Activated CD8-positive, alpha-beta T cell treated with anti-CD3 and anti-CD28 coated beads for 36 hours (primary cell): ENCODE results near the gene ZNF576. TPM values are rescaled to one million over a fixed set of nuclear protein-coding genes. Genes with fewer than 3 reads are reported as not detected.
"Not testable (repeated sequence)": the region's sequence is repeated elsewhere in the genome, so short reads cannot be mapped to it uniquely, and the experiment has no call there.

Source experiments
- ATAC-seq: fragments of 200-7000 bp; cut with Tn5 transposase; one replicate; pipeline ENCODE4 v1.10.0; 2021; ENCODE audit warnings: mild to moderate bottlenecking, moderate library complexity
- CTCF ChIA-PET: fragments of 350-600 bp; sonication (Branson Sonifier 250); formaldehyde crosslinking; loops from one replicate; lab custom pipeline; 2021; ENCODE audit warnings: antibody characterized with exemption; lab: Charles Lee
- POLR2A ChIA-PET: fragments of 350-600 bp; sonication (Branson Sonifier 250); formaldehyde crosslinking; loops from one replicate; lab custom pipeline; 2021; ENCODE audit warnings: antibody characterized with exemption; lab: Charles Lee
- DNase-seq: peaks from one replicate; pipeline ENCODE4 v3.0.0-alpha.2; 2020
- H3K27ac Mint-ChIP-seq: one replicate; pipeline ENCODE4 v1.8.0; 2021; ENCODE audit warnings: mild to moderate bottlenecking, mixed read lengths
- H3K27me3 Mint-ChIP-seq: one replicate; pipeline ENCODE4 v1.8.0; 2021; ENCODE audit warnings: mixed read lengths
- H3K36me3 Mint-ChIP-seq: one replicate; pipeline ENCODE4 v1.8.0; 2021; ENCODE audit warnings: low read depth, mixed read lengths
- H3K4me1 Mint-ChIP-seq: one replicate; pipeline ENCODE4 v1.8.0; 2021; ENCODE audit warnings: low read depth, mixed read lengths
- H3K4me3 Mint-ChIP-seq: one replicate; pipeline ENCODE4 v1.8.0; 2021; ENCODE audit warnings: mild to moderate bottlenecking, moderate library complexity, mixed read lengths
- H3K9me3 Mint-ChIP-seq: one replicate; pipeline ENCODE4 v1.8.0; 2021; ENCODE audit warnings: mixed read lengths
- CTCF ChIP-seq: fragments of 200-600 bp; IDR thresholded peaks from one replicate; pipeline ENCODE4 v1.8.0; 2022; ENCODE audit warnings: antibody characterized with exemption, mild to moderate bottlenecking
- intact Hi-C: fragments of 100-400 bp; cut with micrococcal nuclease; formaldehyde crosslinking; loops from one replicate; pipeline ENCODE4 v1.10.0; 2022
- total RNA-seq, 2 experiments: library from RNA; stranded (reverse); gene quantifications; one replicate each; pipeline ENCODE4 v1.2.3, GENCODE V29; 2021

The ZNF576 gene, protein sequence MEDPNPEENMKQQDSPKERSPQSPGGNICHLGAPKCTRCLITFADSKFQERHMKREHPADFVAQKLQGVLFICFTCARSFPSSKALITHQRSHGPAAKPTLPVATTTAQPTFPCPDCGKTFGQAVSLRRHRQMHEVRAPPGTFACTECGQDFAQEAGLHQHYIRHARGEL
- 10 to 100 TPM in 1 of 2 experiments, 1 to 10 TPM in 1; 8.8 to 12.2 TPM for total RNA-seq

DNA sequence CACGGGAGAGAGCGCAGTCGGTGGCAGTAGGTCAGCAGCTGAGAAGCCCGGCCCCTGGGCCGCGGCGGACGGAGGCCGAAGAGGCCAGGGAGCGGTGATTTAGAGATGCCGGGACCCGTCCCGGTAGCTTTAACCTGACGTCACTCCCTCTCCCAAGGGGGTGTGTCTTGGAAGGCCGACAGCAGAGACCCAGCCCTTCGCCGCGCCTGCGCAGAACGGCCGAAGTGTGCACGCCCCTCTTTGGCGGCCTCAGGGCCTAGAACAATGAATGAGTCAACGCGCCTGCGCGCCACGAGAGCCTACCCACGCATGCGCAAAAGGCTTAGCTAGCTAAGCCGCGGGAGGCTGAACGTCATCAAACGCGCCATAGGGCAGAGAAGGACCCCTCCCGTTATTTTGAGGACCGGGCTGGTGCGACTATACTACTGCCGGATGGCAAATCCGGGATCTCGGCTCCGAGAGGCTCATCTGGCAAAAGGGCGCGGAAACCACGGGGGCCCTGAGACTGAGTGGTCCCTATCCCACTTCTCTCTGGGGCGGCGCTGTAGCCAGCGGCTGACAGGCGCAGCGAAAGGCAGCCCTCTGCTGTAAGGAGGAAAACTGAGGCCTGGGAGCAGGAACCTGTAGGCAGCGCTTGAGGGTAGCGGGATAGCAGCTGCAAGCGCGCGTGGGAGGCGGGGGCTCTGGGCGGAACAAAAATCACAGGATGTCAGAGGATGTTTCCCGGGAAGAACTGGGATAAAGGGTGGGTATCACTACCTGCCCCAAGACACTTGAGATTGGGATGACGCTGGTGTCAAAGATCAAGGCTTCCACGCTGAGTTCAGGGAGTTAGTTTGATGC is at the start of gene ZNF576, which contains the start of gene IRGQ:
ZNF576 (plus strand) TSS at position 597 of the 843 bp plus-strand sequence. CDS start 514 bp downstream, outside the sequence.
IRGQ (minus strand) TSS at position 136 of the 843 bp plus-strand sequence. CDS start 796 bp downstream, outside the sequence.
- TF ChIP-seq CTCF: no peak

DNA sequence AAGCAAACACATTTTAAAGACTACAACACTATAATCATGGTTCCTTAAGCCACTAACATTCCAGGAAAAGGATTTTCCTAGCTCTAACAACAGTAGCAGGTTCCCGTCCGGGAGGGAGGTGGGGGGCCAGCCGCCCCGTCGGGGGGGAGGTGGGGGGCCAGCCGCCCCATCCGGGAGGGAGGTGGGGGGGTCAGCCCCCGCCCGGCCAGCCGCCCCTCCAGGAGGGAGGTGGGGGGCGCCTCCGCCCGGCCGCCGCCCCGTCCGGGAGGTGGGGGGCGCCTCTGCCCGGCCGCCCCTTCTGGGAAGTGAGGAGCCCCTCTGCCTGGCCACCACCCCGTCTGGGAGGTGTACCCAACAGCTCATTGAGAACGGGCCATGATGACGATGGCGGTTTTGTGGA is 48.5 kb upstream of the ZNF576 start:
- H3K9me3 Mint-ChIP-seq, H3K4me1 Mint-ChIP-seq, H3K27me3 Mint-ChIP-seq, ATAC-seq, intact Hi-C loops, DNase-seq, CTCF ChIA-PET, H3K4me3 Mint-ChIP-seq, POLR2A ChIA-PET, H3K27ac Mint-ChIP-seq: not testable (repeated sequence)
- peaks cover 12% of the 10 kb centered on the region for H3K36me3 Mint-ChIP-seq

More for the DNA sequence above, at the start of gene ZNF576, which contains the start of gene IRGQ:
- peak within 1 kb of the TSS; percentile 98 for H3K27ac Mint-ChIP-seq
- peak; percentile 100 for DNase-seq
- no peaks in the 10 kb centered on the region for H3K27me3 Mint-ChIP-seq
- H3K9me3 Mint-ChIP-seq: no peaks in the 10 kb centered on the region
- CTCF ChIA-PET: interaction anchor here (0.9 to 12.2 kb wide), 12 partner anchors 11 to 214 kb away, joined by 3 to 188 read pairs (median 12); partner anchors contain the start of genes PINLYP, XRCC1 and ZNF575
- intact Hi-C loops: loop anchor here (5.0 to 10.0 kb wide), 3 partner anchors 34 to 149 kb away; partner anchors contain the start of gene ZNF575
- peaks cover 20% of the 10 kb centered on the region for H3K36me3 Mint-ChIP-seq
- ATAC-seq: peak; percentile 84
- POLR2A ChIA-PET: interaction anchor here (0.6 to 4.2 kb wide), 14 partner anchors 10 to 132 kb away, joined by 3 to 24 read pairs (median 4); partner anchors contain the start of genes PINLYP, XRCC1 and ZNF575
- H3K4me3 Mint-ChIP-seq: peak within 1 kb of the TSS; percentile 86
- peaks cover 26% of the 10 kb centered on the region for H3K4me1 Mint-ChIP-seq

DNA sequence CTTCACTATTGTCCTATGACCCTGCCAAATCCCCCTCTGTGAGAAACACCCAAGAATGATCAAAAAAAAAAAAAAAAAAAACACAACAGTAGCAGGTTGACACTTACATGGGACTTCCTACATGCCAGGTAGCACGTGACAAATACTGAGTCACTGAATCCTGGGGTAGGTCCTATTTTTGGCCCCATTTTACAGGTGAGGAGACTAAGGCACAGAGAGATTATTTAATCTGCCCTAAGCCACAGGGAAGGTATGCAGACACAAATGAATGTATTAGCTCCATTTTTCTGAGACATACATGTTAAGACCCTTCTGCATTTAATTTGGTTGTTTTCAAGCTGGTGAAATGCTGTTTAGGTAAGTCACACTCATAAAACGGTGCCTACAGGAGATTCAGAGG is 47.7 kb upstream of the ZNF576 start:
- peak overlapping the region; percentile 46 for H3K27ac Mint-ChIP-seq

DNA sequence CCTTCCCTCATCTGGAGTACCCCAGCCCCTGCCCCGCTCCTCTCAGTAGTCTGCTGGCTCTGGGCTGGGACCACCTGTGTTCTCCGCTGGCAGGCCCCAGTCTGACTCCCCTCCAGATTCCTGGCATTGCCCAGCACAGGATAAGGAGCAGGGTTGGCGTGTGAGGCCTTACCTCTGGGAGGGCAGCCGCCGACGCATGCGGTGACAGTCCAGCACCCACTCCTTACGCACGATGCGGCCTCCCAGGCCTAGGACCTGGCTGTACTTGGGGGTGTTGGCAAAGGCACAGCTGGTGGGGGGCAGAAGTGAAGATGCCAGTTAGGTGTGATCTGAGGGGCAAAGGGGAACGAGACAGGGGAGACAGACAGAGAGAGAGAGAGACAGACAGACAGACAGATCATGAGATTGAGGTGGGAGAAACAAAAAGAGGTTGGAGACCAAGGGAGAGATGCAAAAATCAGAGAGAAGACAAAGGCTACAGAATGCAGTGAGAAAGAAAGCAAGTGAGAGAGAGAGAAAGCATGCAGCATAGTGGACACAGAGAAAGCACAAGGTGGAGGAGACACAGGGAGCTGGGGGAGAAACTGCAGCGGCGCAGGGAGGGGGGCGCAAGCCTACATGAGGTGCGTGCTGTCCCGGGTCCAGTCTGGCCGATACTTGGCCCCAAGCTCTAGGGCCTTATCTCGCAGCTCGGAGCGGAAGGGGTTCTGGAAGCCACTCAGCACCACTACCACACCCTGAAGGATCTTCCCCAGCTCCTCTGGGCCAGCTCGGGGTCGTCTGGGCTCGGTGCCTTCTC is 44.8 kb upstream of the ZNF576 start:
- Mint-ChIP-seq H3K27me3 (no peaks in the 10 kb centered on the region), H3K36me3 (peaks cover 19% of the 10 kb centered on the region), H3K9me3 (no peaks in the 10 kb centered on the region), H3K27ac (no peak overlapping the region), H3K4me3 (no peak overlapping the region), H3K4me1 (peaks cover 5% of the 10 kb centered on the region)
- intact Hi-C loops: no loop called here
- ATAC-seq: no peak
- no peak for TF ChIP-seq CTCF
- ChIA-PET CTCF (interaction anchor here (1.5 kb wide), 1 partner anchor 17 kb away, joined by 3 read pairs; no protein-coding TSS in a partner anchor), POLR2A (no interaction called here)
- DNase-seq: no peak

More for the DNA sequence above, 47.7 kb upstream of the ZNF576 start:
- CTCF ChIA-PET: no interaction called here
- Mint-ChIP-seq H3K27me3 (no peaks in the 10 kb centered on the region), H3K36me3 (peaks cover 15% of the 10 kb centered on the region), H3K4me3 (no peak overlapping the region), H3K4me1 (no peaks in the 10 kb centered on the region), H3K9me3 (no peaks in the 10 kb centered on the region)
- POLR2A ChIA-PET: no interaction called here
- no peak for ATAC-seq
- intact Hi-C loops: no loop called here
- no peak for TF ChIP-seq CTCF
- no peak for DNase-seq

DNA sequence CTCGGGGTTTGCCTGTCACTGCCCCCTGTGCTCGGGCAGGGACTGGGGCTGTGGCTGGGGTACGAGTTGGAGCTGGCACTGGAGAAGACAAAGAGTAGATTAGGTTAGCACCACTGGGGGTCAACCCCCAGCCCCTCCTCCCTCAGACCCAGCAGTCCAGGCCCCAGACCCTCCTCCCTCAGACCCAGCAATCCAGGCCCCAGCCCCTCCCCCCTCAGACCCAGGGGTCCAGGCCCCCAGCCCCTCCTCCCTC is 44.3 kb upstream of the ZNF576 start:
- H3K4me1 Mint-ChIP-seq: peaks cover 5% of the 10 kb centered on the region
- no peak for ATAC-seq
- no peak for TF ChIP-seq CTCF
- intact Hi-C loops: no loop called here
- ChIA-PET POLR2A (no interaction called here), CTCF (interaction anchor here (1.5 to 7.5 kb wide), 2 partner anchors 17 to 40 kb away, joined by 3 to 188 read pairs; partner anchors contain the start of genes IRGQ and ZNF576)
- no peak overlapping the region for H3K4me3 Mint-ChIP-seq
- H3K27ac Mint-ChIP-seq: no peak overlapping the region
- no peak for DNase-seq
- peaks cover 19% of the 10 kb centered on the region for H3K36me3 Mint-ChIP-seq
- H3K27me3 Mint-ChIP-seq: no peaks in the 10 kb centered on the region
- no peaks in the 10 kb centered on the region for H3K9me3 Mint-ChIP-seq
